ENCODE data around the gene UTY. TPM values are rescaled to one million over a fixed set of nuclear protein-coding genes. Genes with fewer than 3 reads are reported as not detected.

The UTY gene
- total and polyA plus RNA-seq, 2 of the 8 experiments (the other 6 are each of a cell fraction or from before 2014, with no cell fraction given), result 7.2 to 20.4 TPM

GRCh38 chrY:13343307-13343946, 136.4 kb downstream of the UTY start:
- H3K36me3 ChIP-seq (ENCODE audit: control insufficient read depth in 2 of 4, insufficient read depth in 4 of 4, low read length in 3 of 4), result peaks cover 0 to 25% (median 5%) of the 10 kb centered on the region in 4 experiments; a peak in 4 of 8 replicates
- DNase-seq (ENCODE audit: low read depth in 1 of 2, low spot score in 2 of 2), result peak; percentile 5 to 54
- H3K4ac ChIP-seq (replicated peaks; ENCODE audit: insufficient read length, low read depth, low read length), result no peak overlapping the region
- no peak overlapping the region for H2BK120ac ChIP-seq (replicated peaks; ENCODE audit: low read depth, low read length)
- no peak for FAIRE-seq
- no peaks in the 10 kb centered on the region for H3K4me1 ChIP-seq (replicated peaks in 1 of 4; ENCODE audit: control insufficient read depth in 3 of 4, insufficient read depth in 4 of 4, low read length in 3 of 4)
- no peak for TF ChIP-seq YY1 (IDR thresholded peaks at IDR 0.05; ENCODE audit: low read depth, low read length)
- TF ChIP-seq, protein P1, sequence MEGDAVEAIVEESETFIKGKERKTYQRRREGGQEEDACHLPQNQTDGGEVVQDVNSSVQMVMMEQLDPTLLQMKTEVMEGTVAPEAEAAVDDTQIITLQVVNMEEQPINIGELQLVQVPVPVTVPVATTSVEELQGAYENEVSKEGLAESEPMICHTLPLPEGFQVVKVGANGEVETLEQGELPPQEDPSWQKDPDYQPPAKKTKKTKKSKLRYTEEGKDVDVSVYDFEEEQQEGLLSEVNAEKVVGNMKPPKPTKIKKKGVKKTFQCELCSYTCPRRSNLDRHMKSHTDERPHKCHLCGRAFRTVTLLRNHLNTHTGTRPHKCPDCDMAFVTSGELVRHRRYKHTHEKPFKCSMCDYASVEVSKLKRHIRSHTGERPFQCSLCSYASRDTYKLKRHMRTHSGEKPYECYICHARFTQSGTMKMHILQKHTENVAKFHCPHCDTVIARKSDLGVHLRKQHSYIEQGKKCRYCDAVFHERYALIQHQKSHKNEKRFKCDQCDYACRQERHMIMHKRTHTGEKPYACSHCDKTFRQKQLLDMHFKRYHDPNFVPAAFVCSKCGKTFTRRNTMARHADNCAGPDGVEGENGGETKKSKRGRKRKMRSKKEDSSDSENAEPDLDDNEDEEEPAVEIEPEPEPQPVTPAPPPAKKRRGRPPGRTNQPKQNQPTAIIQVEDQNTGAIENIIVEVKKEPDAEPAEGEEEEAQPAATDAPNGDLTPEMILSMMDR (IDR thresholded peaks at IDR 0.05; ENCODE audit: control extremely low read depth in 1 of 3, insufficient read depth in 1 of 3, low read depth in 1 of 3, low read length in 3 of 3), result peak; percentile 46 to 69 (median 49)
- no peak for TF ChIP-seq TBP (IDR thresholded peaks at IDR 0.05; ENCODE audit: low read depth, low read length)
- no peak for TF ChIP-seq MAFK (IDR thresholded peaks at IDR 0.05; ENCODE audit: low read depth, low read length)
- peak; percentile 70 to 74 for TF ChIP-seq RAD21 (IDR thresholded peaks at IDR 0.05 in 1 of 2, conservative IDR thresholded peaks at IDR 0.05 in 1 of 2; ENCODE audit: low read depth in 2 of 2, low read length in 2 of 2)
- no peak for TF ChIP-seq ZNF274 (IDR thresholded peaks at IDR 0.05; ENCODE audit: borderline replicate concordance, extremely low read depth, low read length)
- TF ChIP-seq TCF12 (IDR thresholded peaks at IDR 0.05; ENCODE audit: low read depth, low read length), result no peak
- H3K18ac ChIP-seq (ENCODE audit: extremely low read depth, low read length), result no peak overlapping the region
- H2BK12ac ChIP-seq (ENCODE audit: low read depth, low read length), result no peak overlapping the region
- H3K4me3 ChIP-seq (ENCODE audit: extremely low read depth in 1 of 4, insufficient read depth in 2 of 4, low read depth in 3 of 4, low read length in 4 of 4), result no peak overlapping the region
- H3K4me2 ChIP-seq (ENCODE audit: insufficient read depth in 1 of 2, low read depth in 2 of 2, low read length in 2 of 2), result no peak overlapping the region
- no peak overlapping the region for H3K9ac ChIP-seq (replicated peaks in 1 of 4; ENCODE audit: extremely low read depth in 1 of 4, low read depth in 3 of 4, low read length in 3 of 4)
- ChIA-PET CTCF (ENCODE audit: partially characterized antibody) (interaction anchor here (0.8 to 1.6 kb wide), 10 partner anchors 10 to 417 kb away, joined by 3 to 7 read pairs (median 4); no protein-coding TSS in a partner anchor), POLR2A (ENCODE audit: partially characterized antibody) (no interaction called here)
- no peak overlapping the region for H2BK5ac ChIP-seq (ENCODE audit: low read depth, low read length)
- H3K56ac ChIP-seq (replicated peaks; ENCODE audit: insufficient read length, low read depth, low read length), result no peak overlapping the region
- no peaks in the 10 kb centered on the region for H4K20me1 ChIP-seq (replicated peaks in 1 of 2; ENCODE audit: control insufficient read depth in 1 of 2, insufficient read depth in 2 of 2, low read length in 2 of 2)
- H2BK15ac ChIP-seq (ENCODE audit: low read length), result no peak overlapping the region
- H2AK5ac ChIP-seq (ENCODE audit: low read depth, low read length), result no peak overlapping the region
- H3K23me2 ChIP-seq (ENCODE audit: low read depth, low read length), result no peaks in the 10 kb centered on the region
- no peak overlapping the region for H4K5ac ChIP-seq (ENCODE audit: insufficient read length, low read depth, low read length)
- no peak overlapping the region for H2AFZ ChIP-seq (ENCODE audit: low read length)
- H3K27ac ChIP-seq (ENCODE audit: low read depth, low read length), result no peak overlapping the region
- H3K23ac ChIP-seq (ENCODE audit: insufficient read length), result no peak overlapping the region
- H3K79me1 ChIP-seq (ENCODE audit: low read depth, low read length), result no peaks in the 10 kb centered on the region
- 70% methylated on average over 8 of the region's 8 CpGs; no CpG with 5 or more reads in 1 of the 2 experiments for WGBS, 2 experiments (ENCODE audit: extremely low coverage in 1 of 2, insufficient coverage in 1 of 2, insufficient read length in 1 of 2, insufficient replicate concordance in 2 of 2, low coverage in 1 of 2, low lambda C conversion rate in 2 of 2, missing lambda C conversion rate in 1 of 2)
- no peak overlapping the region for H4K8ac ChIP-seq (ENCODE audit: extremely low read depth, insufficient read depth, low read length)
- no peaks in the 10 kb centered on the region for H3K79me2 ChIP-seq (ENCODE audit: control insufficient read depth in 1 of 2, insufficient read depth in 2 of 2, low read length in 2 of 2)
- no peaks in the 10 kb centered on the region for H3K9me3 ChIP-seq (ENCODE audit: insufficient read depth in 2 of 2, low read depth in 1 of 2, low read length in 1 of 2)
- no peaks in the 10 kb centered on the region for H3K27me3 ChIP-seq (replicated peaks in 1 of 4; ENCODE audit: control insufficient read depth in 3 of 4, extremely low read depth in 1 of 4, insufficient read depth in 3 of 4, low read length in 3 of 4)
- H4K91ac ChIP-seq (replicated peaks; ENCODE audit: insufficient read length, low read length), result no peak overlapping the region
- H3K14ac ChIP-seq (ENCODE audit: insufficient read length), result no peak overlapping the region
- H2BK20ac ChIP-seq (ENCODE audit: low read length), result no peak overlapping the region

Measured in H1 (cell line).